ENCODE data around the gene SIKE1.
"Not testable (repeated sequence)": the region's sequence is repeated elsewhere in the genome, so short reads cannot be mapped to it uniquely, and the experiment has no call there.

Gene SIKE1

GRCh38 chr1:114755006-114755931 is 25.2 kb downstream of the SIKE1 start:
- no peak for DNase-seq

DNA sequence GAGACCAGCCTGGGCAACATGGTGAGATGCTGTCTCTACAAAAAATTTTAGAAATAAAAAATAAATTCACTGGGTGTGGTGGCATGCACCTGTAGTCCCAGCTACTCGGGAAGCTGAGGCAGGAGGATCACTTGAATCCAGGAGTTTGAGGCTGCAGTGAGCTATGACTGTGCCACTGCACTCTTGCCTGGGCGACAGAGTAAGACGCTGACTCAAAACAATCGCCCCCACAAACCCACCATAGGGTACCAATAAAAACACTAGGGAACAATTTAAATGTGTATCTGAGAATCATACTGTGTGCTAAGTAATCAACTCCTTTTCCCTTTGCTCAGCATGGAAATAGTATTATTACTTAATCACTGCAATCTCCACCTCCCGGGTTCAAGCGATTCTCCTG is 26.8 kb downstream of the SIKE1 start:
- DNase-seq = not testable (repeated sequence)

DNA sequence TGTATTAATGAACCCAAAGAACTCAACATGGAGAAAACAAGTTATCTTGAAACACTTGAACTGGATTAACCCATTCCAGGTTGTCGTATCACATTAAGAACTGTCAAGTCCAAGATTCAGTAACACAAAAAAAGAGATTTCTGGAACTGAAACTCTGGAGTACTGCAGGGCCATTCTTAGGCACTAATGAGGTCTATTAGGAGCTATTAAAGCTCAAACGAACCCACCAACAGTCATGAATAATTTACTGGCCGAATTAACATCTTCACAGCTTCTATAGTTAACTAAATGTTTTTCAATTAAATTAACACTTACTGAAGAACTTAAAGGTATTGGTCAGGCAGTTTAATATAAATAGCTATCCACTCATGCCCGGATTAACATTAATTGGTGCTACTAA is 27.3 kb downstream of the SIKE1 start:
- DNase-seq = no peak

- no peak for DNase-seq
Measured at GRCh38 chr1:114750780-114751179, 29.7 kb downstream of the SIKE1 start.

DNA sequence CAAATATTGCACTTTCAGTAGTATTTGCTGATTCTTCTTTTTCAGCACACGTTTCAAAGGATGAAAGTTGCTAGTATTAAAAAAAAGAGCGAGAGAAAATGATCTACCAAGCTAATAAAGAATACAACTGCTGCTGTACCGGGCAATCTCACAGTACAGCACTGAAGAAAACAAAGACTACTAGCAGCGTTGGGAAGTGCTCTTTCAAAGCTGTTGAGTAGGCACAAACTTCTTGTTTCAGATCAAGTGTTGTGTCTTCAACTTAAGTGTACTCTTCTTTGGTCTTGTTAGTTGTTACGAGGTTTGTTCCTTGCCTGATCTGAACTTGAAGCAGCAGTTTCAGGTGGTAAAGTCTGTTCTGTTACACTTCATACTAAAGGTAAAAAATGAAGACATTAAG is 30.6 kb downstream of the SIKE1 start:
- DNase-seq = no peak

- DNase-seq = no peak
Measured at GRCh38 chr1:114746450-114747121, 33.9 kb downstream of the SIKE1 start.

DNA sequence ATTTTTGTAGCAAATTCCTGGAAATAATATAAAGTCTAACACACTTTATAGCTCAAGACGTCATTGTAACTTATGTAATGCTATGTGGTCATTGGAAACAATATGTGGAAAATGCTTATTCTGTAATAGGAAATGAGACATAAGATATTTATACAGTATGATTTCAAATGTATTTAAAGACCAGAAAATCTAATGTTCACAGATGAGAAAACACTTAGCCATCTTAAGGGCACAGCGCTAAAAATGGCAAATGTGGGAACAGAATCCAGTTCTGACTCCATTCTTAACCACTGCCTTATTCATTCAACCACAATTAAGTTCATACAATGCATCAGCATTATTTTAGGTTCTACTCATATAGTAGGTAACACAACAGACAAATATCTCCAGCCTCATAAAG is 35.2 kb downstream of the SIKE1 start:
- DNase-seq = no peak

DNA sequence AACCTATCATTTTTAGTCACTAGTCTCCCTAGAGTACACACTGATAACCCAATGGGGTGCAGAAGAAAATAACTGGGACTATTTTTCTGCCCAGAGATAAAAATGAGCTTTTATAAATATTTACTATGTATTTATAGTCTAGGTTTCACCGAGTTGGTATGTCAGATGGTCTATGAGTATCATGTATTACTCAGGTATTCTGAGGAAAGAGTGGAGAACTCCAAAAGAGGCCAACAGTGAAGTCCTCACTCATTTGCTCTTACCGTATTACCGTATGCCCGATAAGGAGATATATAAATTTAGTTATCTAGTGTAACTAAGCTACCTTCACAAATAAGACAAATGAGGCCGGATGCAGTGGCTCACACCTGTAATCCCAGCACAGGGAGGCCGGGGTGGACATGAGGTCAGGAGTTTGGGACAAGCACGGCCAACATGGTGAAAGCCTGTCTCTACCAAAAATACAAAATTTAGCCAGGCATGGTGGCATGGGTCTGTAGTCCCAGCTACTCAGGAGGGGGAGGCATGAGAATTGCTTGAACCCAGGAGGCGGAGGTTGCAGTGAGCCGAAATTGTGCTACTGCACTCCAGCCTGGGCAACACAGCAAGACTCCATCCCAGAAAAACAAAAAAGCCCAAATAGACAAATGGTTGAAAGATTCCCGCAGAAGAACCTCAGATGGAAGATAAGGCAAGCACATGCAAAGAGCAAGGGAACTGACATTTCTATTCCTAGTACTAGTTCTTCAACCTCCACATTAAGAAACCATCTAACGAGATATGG is 38.3 kb downstream of the SIKE1 start:
- DNase-seq = no peak

- no peak for DNase-seq
Measured at GRCh38 chr1:114740331-114740730, 40.2 kb downstream of the SIKE1 start.

DNA sequence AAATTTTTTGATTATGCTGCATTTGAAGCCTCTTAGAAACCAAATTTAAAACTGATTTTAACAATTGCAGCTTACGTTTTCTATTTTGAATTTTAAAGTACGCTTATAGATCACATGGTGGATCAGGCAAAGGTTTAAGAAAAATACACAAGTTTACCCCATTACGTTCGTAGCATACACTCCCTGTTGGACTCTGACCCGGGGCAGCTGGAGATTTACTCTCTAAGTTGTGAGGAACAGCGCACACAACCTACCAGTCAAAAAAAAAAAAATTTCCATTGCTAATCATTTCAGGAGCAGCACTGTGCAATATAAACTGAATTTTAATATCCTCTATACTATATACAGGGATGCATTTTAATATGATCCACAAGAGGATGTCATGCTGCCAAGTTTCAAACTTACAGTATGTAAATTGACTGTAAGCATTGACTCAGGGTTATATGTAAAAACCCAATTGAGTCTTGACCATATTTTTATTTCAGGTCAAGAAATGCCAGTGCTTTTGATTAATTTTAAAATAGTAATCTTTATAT is 43.1 kb downstream of the SIKE1 start:
- DNase-seq = no peak

- DNase-seq = no peak
Measured at GRCh38 chr1:114735479-114735878, 45.0 kb downstream of the SIKE1 start.

DNA sequence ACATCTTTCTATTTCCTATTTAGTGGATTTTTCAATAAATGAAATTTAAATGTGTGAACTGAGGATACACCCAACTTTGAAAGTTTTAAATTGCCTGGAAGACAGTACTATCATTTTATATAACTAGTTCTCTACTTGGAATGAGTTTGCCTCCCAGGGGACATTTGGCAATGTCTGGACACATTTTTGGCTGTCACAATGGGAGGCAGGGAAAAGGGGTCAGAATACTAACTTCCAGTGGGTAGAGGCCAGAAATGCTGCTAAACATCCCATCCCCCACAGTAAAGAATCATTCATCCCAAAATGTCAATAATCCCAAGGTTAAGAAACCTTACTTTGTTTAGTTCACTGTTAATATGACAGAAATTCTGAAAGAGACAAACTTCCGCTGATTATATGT is 50.7 kb downstream of the SIKE1 start:
- no peak for DNase-seq

DNA sequence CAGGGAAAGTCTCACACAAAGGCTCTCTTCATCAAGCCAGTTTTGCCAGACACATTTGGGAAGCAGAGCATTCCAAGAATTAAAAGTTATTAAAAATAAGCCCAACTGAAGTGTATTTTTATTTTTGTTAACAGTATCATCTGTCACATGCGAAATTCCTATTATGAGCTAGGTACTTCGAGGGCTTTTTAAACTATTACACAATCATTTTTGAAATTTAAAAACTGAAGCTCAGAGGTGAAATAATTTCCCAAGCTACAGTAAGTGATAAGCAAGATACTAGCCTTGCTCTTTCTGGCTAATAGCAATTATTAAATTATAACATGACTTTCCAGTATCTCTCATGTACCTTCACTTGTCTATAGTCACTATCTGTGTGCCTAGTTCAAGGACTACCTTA is 51.9 kb downstream of the SIKE1 start:
- DNase-seq = no peak

DNA sequence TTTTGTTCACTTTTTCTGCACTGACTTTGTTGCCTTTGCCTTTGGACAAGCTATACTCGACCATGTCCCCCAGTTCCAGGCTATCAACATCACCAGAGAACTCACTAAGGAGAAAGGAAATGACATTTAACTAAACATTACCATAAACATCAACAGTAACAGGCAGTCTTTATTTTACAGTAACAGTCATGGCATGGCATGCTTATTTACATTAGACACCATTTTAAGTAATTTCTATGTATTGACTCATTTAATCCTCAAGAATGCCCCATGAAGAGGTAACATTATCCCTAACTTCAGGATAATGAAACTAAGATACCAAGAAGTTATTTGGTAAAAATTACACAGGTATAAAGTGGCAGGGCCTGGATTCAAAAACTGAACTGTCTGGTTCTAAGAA is 55.3 kb downstream of the SIKE1 start:
- DNase-seq = no peak

GRCh38 chr1:114723915-114724314 is 56.6 kb downstream of the SIKE1 start:
- DNase-seq = no peak

DNA sequence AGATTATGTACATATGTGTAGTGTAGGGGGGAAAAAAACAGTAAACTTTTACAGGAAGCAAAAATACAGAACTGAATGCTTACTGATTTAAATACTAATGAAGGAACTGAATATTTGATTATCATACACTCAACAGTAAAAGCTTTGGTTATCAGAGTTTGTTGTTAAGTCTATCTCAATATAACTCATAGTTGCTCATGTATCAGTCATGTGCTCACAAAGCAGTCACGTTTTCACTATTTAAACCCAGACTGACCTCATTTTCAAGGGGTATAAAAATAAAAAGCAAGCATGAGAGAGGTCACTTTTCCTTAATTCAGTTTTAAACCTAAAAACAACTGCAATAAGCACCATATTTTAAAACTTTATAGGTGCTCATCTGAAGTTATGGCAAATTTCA is 57.0 kb downstream of the SIKE1 start:
- no peak for DNase-seq

DNA sequence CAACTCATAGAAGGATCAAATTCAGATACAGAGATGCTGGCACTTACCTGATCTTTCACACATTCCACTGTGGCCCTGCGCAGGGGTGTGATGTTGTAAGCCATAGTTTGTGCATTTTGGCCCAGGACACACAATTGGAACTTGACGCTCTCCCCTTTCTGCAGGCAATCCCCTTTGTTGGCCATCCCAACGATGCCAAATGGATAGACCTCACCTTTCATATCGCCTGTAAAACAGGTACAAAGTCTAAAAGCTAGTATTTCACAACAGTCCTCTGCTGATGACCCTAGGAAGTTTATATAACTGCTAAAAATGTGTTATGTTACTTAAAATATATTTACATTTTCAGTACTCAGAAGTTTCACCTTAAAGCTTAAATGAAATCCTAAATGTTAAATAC is 60.0 kb downstream of the SIKE1 start:
- no peak for DNase-seq

All from activated CD8-positive, alpha-beta memory T cell treated with anti-CD3 and anti-CD28 coated beads, Interleukin-2, amount 50 U/mL, for 48 hours (primary cell).